CD4-positive, alpha-beta T cell treated with Interleukin-1 beta for 1 hour (primary cell): Measurements from ENCODE around the gene COBL.

ENCODE experiments used
- DNase-seq, 2 donors: peaks; one replicate each; pipeline ENCODE4 v3.0.0-alpha.2; 2020 to 2022

Gene COBL

DNA sequence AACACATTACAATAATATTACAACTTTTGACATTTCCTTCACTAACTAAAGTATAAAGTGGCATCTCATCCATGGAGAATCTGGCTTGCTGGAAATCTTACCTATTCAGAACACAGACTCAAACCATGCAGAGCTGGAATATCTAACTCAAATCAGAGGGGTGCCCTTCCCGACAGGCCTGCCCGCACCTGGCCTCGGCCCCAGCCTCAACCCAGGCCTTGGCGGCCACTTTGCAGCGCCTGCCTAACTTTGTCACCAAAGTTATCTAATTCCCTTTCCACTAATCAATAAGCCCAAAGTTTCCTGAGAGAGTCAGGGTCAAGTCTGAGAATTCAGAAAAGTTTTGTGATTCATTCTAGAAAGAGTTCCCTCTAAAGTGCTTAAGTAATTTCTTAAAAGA is 212.9 kb downstream of the COBL start:
- DNase-seq: no peak

DNA sequence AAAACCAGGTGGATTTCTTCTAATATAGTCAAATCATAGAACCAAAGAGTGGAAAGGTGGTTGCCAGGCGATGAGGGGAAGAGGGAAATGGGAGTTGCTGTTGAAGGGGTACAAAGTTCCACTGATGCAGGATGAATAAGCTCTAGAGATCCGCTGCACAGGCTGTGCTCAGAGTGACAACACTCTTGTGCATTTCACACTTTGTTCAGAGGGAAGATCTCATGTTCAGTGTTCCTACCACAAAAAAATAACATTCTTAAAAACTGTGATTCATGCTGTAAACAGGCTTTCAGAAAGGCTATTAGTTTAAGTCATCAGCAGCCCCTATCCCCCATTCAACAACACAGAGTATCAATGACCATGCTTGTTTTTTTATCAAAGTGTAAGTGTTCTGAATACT is 213.8 kb downstream of the COBL start:
- no peak for DNase-seq

DNA sequence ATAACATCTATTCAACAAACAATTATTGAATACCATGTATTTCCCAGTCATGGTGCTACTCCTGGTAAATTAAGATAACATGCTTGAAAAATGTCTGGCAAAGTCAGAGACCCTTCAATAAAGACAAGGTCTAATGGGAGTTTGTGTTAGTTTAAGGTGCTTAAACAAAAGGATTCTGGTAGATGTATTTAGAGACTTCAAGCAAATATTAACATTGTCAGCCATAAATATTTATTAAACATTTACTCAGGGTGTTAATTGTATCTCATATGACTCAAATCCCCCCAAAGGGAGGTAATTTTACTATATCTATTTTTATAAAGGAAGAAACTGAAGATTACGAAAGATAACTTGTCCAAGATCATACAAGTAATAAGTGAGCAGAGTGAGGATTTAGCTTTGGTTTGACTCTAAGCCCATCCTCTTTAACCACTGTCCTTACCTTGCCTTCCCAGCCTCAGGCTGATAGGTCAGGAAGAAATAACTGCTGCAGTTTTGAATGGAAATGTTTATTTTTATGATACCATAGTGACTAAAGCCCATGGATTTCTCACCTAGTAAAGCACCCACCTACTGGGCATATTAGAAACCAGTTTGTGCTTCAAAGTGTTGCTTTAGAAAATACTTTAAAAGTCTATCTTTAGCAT is 215.4 kb downstream of the COBL start:
- DNase-seq: no peak

DNA sequence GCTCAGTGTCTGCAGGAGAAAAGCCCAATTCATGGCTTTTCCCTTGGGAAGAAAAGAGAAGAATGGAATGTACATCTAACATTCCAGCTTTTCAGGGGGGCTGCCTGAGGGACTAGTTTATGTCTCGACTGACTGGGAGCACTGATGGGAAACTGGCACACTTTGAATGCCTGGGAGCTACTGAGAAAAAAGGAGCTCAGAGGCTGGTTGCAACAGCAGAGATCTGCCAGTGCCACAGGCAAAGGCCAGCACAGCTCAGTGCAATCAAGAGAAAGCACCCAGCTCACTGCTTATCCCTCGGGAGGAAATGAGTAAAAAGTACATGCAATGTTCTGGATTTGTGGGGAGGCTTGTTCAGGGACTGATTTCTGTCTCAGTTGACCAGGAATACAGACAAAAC is 226.2 kb downstream of the COBL start:
- no peak for DNase-seq

DNA sequence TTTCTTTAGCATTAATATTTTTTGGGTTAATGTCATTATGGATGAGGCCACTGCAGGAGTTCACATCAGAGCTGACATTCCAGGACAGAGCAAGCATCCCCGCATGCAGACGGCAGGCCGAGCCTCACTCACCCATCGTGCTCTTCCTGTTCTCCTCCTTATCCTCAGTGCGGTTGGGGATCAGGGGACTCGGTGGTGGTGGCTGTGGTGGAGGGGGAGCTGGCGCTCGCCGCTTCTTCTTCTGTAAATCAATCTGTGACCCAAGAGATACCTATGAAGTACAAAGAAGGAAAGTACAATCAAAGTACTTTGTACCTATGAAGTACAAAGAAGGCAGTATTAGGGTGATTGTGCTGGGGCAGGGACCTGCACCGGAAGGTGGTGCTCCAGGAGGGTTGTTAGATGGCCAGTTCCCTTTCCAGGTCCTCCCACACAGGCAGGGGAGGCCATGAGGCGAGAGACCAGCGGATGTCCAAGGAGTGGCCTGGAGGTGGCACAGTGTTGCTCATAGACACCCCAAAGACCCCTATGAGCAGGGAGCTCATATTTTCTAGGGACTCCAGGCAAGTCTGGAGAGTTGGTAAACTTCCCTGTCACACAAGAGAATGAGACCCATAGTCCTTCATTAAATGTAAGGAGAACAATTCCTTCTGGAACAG is 231.4 kb downstream of the COBL start:
- DNase-seq: no peak

DNA sequence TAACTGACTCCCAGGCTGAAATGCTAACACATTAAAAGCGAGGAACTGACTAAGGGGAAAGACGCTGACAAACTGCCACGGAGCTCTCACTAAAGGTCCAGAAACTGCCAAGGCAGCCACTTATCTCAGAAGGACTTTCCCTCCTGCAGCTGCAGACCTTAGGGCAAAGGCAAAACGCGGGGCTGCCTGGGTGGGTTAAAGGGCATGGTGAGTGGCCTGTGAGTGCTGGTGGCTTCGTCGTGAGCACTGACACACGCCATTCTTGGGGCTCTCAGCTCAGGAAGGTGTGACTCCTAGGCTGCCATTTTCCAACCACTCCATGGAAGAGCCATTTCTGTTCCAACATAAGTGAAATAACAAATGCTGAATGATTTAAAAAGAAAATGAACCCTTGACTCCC is 232.5 kb downstream of the COBL start:
- DNase-seq: no peak

DNA sequence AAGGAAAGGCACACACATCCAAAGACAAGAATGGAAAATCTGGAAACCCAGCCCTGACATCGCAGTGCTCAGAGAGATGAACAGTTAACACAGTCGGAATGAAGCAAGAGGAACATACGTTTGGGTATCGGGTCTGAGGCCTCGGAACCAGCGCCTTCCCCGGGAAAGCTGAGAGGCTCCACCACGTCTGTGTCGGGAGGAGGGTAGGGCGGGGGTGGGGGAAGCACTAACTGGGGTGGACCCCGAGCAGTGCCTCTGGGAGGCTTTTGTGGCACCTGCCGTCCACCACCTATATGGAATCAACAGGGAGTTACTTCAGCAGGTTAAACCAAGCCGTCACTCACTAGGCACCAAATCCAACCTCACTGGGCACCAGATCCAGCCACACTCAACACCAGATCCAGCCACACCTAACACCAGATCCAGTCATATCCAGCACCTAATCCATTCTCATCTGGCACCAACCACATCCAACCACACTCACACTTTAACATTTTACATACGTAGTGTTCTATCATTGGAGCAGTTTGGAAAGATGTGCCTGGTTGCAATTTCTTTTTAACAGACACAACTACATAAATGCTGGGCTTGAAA is 233.6 kb downstream of the COBL start:
- no peak for DNase-seq

DNA sequence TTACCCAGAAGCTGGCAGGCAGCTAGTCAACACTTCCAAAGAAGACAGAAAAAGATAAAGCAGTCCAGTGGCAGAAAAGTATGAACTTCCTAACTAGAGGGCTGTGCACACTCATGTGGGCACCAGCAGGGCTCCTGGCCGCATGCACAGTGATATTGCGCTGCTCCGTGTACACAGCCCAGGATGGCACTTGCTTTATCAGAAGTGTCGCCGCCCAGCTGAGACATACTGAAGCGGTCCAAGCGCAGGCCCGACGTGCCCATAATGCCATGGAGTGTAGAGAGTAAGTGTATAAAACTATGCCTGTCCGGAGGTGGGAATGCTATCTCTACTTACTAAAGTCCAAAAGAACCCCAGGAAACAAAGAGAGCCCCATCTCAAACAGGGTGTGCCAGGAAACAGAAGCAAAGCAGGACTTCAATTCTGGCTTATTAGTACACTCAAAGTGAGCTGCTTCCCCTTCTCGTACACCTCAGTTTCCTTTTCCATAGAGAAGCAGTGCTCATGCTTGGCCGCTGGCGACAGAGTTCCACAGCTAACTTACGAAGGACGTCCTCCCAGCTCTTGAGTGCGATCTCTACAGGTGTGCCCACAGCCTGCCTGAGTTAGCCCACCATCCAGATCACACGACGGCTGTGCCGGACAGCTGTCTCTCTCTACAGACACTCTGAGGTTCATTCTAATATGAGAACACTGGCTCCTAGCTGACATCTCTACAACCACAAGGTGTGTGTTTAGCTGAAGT is 234.3 kb downstream of the COBL start:
- DNase-seq: no peak

DNA sequence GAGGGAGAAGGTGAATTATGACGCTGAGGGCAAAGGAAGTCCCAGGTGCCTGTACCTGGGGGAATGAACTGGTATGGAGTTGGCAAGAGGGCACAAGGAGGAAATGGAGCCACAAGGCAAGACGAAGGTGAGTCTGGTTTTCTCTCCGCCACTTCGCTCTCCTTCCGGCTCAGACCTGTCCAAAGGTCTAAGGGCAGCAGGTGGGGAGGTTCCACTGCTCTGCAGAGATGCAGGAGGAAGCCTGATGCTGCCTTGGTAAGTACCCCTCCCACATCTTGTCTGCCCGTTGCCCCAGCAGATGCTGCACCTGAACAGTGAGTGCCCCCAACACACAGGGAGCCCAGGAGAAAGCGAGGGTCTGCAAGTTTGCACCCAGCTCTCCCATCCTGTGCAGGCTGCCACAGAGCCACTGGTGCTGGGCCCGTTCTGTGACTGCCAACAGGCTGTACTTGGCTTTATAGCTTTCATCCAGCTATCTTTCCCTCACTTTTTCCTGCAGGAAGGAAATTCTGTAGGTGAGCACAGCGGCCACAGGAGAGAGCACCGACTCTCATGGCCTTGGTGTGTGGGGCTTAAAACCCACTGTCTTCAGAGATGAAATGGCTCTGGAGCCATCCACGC is 235.2 kb downstream of the COBL start:
- no peak for DNase-seq

DNA sequence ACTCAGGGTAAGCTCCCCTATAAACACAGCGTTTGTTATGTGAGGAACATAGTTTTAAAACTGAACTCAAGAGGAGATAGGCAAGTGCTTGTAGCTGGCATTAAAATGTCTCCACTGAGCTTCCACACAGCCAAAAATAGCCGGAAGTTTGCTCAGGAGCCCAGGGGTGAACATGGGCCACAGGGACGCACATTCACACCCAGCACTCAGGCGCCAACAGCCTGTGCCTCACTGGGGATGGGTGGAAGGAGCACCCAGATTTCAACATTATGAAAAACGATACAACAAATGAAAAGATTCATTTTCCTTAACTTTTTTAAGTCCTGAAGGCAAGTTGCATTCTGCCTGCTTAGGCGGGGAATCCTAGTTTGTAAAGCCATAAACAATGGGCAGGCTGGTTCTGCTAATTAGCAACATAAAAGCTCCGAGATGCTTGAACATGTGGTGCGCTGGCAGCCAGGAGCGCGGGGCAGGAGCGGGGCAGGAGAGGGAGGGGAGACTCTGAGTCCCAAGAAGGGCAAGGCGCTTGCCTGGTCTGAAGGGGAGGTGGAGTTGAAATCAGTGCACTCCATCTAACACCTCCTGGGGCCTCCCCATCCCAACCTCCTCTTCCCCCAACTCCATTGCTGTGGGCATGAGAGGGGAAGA is 235.9 kb downstream of the COBL start:
- no peak for DNase-seq

DNA sequence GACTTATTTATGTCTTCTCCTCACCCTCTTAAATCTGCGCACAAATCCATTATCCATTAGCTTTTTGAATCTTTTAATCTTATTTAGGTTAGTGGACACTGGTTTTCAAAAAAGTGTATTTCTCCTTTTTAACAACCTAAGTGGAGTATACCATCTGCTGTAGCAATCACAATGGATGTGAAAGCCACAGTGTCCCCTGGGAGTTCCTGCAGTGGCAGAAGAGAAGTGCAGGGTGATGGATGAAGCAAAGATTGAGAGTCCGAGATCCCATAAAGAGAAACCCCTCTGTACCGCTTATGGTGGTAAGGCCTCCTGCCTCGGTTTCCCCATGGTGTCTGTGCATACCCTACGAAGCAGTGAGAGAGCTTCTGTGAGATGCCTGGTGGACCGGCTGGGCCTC is 236.4 kb downstream of the COBL start:
- no peak for DNase-seq

DNA sequence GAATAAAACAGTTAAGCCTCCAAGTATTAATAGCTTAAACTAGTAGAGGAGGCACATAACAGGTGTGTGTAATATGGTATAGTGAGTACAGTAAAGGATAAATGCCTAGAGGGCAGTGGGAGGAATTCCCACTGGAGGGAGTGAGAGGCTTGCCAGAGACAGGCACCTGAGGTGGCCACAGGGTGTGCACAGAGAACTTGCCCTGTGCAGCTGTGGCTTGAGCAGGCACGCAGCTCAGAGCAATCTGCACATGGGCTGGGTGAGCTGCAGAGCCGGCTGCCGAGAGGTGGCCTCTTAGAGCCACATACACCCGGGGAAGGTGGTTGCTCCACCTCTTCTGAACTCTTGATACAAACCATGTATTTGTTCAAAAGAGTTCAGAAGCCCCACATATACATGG is 237.1 kb downstream of the COBL start:
- no peak for DNase-seq

DNA sequence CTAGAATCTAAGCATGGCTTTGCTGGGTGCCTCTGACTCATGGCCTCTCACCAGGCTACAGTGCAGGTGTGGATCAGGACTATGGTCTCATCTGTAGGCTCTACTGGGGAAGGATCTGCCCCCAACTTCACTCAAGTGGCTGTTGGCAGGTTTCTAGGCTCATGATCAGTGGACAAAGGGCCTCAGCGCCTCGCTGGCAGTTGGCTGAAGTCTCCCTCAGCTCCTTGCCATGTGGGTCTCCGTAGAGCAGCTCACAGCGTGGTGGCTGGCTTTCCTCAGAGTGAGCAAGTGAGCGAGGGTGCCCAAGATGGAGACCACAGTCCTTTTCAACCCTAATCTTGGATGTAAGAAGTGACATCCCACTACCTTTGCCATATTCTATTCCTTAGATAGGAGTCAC is 238.0 kb downstream of the COBL start:
- DNase-seq: no peak

DNA sequence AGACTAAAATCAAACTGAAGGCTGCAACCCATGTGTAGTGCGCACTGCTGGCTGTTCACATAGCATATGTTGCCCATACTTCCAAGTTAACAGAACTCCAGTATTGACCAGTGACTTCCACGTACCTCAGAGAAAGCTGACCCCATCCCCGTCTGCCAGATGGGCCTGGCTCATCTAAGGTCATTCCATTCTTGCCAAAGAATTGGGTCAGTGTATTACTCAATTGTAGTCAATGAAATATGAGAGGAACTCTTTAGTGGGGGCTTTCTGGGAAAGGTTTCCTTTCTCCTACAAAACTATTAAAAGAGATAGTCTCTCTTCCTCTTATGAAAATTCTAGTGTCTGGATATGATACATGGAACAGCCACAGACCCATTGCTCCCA is 238.6 kb downstream of the COBL start:
- no peak for DNase-seq

DNA sequence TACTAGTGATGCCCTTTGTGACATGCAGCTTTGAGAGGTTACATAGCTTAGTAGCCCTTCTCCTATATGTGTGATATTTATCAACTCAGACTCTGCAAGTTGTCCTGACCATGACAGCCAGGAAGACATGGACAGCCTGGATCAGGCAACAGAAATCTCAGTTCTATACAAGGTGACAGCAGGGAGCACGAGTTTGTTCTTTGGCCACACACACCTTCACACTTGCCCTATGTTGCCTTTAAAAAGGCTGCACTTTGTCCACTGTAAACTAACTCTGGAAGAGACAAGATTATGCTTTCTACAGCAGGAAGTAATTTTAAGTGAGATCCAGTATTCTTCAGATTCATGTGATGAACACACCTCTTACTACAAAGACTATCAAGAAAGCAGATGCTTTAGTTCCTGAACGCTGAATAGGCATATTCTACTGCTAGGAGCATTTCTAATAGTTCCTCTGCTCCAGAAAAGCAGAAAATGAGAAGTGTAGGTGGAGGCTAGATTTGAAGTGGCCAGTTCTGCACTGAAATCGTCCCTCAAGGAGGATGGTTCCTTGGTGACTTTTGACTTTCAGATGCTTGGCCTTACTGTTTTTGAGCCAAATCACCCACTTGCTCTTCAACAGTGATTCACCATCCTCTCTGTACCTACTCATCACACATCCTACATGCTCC is 239.2 kb downstream of the COBL start:
- no peak for DNase-seq

DNA sequence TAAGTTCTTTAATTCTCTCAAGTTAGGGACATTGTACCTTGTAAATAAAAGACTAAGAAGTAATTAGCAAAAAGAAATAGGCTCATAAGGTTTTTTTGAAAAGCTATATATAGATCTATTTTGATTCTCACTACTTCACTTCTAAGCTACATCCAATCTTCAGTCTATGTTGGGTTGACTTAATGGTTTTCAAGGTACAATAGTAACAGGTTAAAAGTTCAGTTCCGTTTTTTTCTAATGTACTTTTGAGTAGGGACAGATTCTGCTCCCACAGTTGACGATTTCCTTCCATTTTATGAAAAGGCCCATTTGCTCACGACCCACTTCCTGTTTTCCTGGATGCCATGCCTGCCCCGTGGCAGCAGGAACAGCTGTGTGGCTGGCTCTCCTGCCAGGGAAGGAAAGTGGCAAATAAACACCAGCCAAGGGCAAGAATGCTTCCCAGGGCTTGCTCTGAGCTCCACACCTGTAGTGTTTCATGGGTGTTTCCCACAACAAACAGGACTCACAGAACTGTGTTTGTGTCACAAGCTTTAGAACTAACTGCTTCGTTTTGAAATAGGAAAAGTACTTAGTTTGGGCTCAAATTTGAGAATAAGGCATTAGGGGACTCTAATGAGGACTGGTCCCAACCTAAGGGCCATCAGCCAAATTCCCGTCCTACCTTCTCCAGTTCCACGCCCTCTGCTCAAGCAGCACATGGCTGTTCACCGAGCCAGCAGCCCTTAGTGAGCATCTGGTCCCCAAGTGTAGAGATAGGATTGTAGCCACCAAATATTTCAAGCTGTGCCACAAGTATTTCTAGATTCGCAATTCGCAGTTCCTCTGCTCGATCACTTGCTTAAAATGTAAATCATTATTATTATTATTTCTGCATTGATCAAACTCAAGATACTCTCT is 240.7 kb downstream of the COBL start:
- DNase-seq: no peak

DNA sequence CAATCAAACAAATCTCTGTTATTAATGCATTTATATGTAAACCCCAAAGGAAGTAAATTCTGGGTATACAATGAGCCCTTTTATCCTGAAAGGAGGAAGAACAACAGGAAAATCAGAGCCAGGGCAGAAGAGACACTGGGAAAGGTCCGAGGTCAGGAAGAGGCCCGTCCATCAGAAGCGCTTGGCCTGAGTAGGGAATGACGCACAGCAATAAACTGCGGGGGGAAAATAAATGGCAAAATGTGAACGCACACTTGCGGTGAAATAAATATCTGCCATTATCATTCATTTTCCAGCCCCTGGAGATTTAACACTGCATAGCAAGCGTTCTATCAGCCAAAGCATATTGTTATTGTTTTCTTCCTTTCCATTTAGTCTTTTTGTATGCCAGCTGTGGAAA is 243.4 kb downstream of the COBL start:
- no peak for DNase-seq

DNA sequence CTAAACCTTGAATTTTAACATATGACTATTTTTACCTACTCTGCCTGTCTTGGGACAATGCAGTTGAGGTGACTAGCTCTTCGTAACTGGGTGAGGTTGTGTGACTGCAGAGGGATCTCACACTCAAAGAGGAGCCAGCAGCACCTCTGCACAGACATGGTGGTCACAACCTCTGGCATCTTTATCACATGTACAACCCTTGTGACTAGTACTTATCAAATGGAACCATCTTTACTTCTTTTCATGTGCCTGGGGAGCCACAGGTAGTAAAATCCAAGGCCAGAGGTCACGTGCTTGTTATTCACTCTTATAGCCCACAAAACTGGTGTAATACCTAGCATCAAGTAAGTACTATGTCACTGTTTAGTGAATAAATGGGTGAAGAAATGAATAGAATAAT is 244.3 kb downstream of the COBL start:
- DNase-seq: no peak

DNA sequence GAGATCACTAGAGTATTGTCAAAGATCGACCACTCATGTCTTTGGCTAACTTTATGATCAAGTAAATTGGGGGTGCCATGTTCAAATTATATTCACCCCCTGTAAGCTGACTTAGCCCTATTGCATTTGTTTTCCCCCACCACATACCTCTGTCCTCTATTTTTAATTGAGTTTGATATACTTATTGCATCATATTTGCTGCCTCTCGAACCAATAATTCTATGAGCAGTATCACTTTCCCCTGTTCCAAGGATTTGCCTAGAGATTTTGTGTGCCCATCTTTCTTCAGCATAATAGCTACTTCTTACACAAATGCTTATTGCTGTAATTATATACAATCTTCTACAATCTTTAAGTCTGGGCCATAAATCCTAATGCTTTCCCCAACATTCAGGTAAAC is 245.2 kb downstream of the COBL start:
- no peak for DNase-seq

DNA sequence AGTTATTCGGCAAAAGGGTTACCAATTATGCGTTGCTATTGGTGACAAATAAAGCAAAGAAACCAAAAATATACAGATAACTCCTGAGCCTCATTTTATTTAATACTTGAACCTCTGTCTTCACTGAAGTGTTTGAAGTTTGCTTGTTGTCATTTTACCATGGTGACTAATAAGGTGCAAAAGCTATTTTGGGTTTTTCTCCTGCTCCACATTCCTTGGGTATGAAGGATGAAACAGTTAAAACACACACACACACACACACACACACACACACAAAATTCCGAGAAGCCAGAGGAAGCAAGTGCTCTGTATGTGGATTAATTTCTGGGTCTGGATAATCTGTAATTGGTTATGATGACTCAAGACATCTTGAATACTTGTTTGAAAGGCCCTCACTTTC is 246.5 kb downstream of the COBL start:
- no peak for DNase-seq

DNA sequence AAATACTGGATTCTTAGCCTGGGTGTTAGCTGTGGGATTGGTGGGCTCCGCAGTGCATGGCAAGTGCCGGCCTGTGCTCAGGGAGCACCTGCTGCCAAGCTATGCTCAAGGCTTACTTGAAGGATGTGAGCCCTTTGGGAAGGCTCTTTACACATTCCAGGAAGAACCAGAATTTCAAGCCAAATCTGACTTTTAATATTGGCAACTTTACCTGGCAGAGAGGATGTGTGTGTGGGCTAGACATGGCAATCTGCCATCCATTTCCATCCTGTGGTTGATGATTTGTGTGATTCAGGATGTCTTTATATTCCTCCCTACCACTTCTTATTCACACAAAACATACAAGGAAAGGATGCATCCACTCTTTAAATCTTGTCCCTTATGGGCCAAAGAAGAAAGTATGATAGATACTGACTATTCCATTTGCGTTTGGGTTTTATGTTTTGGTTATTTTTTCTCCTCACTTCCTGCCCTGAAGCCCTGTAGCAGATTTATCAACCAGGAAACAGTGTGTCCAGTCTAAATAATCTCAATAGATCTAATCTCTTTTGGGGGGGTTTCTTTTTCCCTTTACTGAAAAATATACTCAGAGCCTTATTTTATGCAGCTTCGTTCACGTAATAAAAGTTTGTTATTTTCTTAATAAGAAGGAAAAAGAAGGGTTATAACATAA is 247.1 kb downstream of the COBL start:
- no peak for DNase-seq
